ENCODE data around the gene KLB.

Gene KLB

DNA sequence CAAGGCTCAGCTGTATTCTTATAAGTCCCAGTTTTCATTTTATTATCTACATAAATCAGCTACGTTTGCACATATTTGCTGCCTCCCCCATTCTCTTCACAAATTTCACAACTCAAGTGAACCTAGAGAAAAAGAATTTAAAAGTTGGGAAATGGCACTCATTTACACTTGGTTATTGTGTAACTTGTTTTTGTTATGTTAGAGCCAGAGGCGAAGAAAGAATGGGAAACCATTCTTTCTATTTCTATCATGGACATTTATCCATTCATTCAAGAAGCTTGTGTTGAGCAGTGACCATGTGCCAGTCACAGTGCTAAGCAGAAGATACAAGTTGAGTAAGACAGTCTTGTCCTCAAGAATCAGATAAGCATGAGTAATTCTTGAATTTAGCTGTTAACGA lies 65.7 kb downstream of the KLB start:
- no peak for TF ChIP-seq GATA2 (IDR thresholded peaks at IDR 0.05; ENCODE audit: low read depth, low read length)
- TF ChIP-seq GATA3 (IDR thresholded peaks at IDR 0.05; ENCODE audit: low read depth, low read length) = no peak

DNA sequence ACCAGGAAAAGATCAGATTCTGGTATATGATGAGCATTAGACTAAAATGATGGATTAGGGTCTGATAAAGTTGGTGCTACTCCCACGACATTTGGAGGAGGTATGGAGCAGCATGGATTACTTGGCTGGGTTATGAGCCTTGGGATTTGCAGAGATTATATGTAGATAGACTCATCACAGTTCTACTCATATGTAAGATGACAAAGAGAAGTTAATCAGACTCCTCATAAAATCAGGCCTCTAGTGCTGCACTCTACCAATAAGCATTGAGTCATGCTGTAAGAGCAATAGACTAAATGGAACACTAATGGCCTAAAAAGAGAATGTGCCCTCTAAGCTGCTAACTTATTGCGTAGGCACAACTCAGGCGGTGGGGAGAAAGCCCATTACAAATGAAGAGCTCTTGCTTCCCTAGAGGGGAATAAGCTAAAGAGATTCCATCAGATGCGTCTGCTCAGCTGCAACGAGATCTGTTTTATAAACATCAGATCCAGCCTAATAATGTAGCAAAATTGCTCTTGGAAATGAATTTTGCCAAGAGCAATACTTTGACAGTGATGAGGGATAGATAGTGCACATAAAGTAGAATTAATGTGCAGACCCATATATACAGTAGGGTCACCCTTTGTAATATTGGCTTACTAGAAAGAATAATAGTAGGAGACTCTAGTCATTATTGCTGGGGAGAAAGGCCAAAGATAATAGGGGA lies 69.6 kb downstream of the KLB start:
- TF ChIP-seq GATA2 (IDR thresholded peaks at IDR 0.05; ENCODE audit: low read depth, low read length) (peak; percentile 74), GATA3 (IDR thresholded peaks at IDR 0.05; ENCODE audit: low read depth, low read length) (peak; percentile 27)

DNA sequence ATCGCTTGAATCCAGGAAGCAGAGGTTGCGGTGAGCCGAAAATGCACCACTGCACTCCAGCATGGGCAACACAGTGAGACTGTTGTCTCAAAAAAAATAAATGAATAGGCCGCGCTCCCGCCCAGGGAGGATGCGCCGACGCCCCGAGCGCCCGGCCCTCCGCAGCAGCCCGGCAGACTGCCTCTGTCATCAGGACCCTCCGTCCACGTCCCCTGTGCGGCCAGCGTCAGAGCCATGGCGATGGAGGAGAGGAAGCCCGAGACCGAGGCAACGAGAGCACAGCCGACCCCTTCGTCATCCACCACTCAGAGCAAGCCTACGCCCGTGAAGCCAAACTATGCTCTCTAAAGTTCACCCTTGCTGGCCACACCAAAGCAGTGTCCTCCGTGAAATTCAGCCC lies 73.5 kb downstream of the KLB start:
- TF ChIP-seq GATA3 (IDR thresholded peaks at IDR 0.05; ENCODE audit: low read depth, low read length) (no peak), GATA2 (IDR thresholded peaks at IDR 0.05; ENCODE audit: low read depth, low read length) (no peak)

DNA sequence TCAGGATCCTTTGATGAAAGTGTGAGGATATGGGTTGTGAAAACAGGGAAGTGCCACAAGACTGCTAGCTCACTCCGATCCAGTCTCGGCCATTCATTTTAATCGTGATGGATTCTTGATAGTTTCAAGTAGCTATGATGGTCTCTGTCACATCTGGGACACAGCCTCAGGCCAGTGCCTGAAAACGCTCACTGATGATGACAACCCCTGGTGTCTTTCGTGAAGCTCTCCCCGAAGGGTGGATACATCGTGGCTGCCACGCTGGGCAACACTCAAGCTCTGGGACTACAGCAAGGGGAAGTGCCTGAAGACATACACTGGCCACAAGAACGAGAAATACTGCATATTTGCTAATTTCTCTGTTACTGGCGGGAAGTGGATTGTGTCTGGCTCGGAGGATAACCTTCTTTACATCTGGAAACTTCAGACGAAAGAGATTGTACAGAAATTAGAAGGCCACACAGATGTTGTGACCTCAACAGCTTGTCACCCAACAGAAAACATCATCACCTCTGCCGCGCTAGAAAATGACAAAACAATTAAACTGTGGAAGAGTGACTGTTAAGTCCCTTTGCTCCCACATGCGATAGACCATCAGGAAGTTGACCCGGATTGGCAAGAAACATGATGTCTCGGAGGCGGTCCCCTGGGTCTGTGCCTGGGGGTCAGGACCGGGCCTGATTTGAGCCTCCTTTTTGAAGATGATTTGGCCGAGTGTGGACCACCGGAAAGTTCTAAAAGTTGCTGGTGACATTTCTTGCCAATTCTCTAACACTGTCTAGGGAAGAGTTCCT lies 74.4 kb downstream of the KLB start:
- TF ChIP-seq GATA3 (IDR thresholded peaks at IDR 0.05; ENCODE audit: low read depth, low read length) (no peak), GATA2 (IDR thresholded peaks at IDR 0.05; ENCODE audit: low read depth, low read length) (no peak)

DNA sequence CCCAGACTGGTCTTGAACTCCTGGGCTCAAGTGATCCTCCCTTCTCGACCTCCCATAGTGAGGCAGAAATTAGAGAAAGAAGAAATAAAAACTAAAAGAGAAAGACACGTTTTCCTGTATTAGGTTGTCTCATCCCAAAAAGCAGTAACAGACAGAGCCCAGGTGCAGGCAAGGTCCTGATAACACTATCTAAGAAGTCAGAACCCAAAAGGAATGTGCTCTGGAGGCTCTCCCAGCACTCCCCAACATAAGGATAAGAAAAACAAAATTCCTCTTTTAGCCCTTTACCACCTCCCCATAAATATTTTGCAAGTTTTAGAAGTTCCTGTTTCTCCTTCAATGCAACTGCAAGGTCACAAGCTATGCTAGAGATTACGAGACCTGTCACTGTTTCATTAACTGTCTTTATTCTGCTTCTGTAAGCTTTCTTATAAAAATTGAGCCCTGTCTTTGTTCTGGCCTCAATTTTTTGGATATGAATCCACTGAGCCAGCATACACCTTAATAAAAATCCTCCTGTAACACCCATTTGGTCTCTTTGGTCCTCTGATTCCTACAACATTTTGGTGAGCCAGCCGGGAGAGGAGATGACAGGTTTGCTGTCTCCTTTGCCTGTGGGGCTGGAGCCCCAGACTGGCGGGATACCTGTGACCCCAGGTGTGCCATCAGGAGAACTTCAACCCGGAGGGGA lies 78.0 kb downstream of the KLB start:
- TF ChIP-seq GATA2 (IDR thresholded peaks at IDR 0.05; ENCODE audit: low read depth, low read length) = no peak
- TF ChIP-seq GATA3 (IDR thresholded peaks at IDR 0.05; ENCODE audit: low read depth, low read length) = no peak

DNA sequence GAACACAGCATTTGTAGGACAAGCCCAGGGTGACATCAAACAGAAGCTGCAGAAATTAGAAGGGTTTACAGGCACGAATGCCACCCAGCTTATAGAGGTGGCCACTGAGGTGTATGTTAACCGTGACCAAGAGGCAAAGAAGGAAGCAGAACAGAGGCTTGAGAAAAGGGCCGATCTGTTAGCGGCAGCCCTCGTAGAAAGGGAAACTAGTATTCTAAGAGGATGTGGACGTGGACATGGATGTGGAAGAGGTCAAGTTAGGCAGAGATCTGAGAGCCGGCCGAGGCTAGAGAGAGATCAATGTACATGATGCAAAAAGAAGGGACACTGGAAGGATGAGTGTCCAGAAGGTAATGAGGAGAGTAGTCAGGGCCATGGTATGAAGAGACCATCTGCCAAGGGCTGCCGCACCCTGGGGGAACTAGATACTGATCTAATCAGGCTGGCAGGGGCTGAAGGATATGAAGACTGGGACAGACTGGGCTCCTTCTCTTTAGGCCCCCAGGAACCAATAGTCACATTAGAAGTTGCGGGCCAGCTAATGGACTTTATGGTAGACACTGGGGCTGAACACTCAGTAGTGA lies 79.6 kb downstream of the KLB start:
- TF ChIP-seq GATA2 (IDR thresholded peaks at IDR 0.05; ENCODE audit: low read depth, low read length) (no peak), GATA3 (IDR thresholded peaks at IDR 0.05; ENCODE audit: low read depth, low read length) (no peak)

DNA sequence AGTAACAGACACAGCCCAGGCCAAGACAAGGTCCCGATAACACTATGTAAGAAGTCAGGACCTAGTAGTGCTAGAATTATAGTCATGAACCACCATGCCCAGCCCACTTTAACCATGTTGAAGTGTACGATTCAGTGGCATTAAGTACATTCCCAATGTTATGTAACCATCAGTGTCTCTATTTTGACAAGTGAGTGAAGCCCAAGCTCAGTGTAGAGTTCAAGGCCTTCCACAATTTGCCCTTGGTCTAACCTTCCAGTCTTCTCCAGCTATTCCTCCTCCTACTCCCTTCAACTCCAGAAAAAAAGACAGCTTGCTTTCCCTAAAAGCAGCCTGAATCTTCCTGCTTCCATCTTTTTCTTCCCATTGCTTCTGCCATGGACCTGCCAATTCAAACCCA lies 83.6 kb downstream of the KLB start:
- TF ChIP-seq GATA3 (IDR thresholded peaks at IDR 0.05; ENCODE audit: low read depth, low read length) (no peak), GATA2 (IDR thresholded peaks at IDR 0.05; ENCODE audit: low read depth, low read length) (no peak)

DNA sequence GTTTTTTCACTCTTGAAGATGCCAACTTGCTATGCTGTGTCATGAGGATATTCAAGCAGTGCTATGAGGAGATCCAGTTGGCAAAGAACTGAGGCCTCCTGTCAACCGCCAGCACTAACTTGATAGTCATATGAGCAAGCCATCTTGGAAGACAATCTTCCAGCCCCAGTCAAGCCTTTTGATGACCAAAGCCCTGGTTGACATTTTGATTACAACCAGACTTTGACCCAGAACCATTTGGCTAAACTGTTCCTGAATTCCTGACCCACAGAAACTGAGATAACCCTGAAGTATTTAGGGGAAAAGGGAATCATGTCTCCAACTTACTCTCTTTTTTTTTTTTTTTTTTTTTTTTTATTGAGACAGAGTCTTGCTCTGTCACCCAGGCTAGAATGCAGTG lies 87.6 kb downstream of the KLB start:
- TF ChIP-seq GATA3 (IDR thresholded peaks at IDR 0.05; ENCODE audit: low read depth, low read length) (no peak), GATA2 (IDR thresholded peaks at IDR 0.05; ENCODE audit: low read depth, low read length) (no peak)

DNA sequence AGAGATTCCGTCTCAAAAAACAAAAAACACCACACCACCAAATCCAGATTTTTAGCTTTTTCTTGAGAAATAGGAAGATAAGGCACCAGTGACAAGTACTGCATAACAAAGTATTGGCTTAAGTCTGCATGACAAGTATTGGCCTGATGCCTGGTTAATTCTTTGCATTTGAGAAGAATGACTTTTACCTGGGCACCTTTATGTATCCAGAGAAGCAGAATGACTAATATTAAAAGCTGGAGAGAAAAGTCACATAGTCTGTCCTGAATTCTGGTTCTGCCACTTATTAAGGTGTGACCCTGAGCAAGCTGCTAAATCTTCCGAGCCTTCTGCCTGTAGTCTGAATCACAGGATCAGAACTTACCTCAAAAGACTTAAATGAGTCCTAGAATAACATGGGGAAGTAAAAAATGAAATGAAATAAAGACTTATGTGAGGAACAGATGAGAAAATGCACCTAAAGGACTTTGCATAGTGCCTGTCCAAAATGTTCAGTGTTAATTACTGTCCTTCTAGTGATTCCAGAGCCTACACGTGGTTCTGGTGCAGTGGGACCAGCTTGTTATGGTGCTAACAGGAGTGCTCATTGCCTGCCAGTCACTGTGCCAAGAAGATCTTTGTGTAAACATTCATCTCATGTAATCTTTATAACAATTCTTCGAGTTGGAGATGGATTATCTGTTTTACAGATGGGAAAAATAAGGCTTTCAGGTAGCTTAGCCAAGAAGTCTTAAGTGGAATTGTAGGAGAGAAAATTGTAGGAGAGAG lies 88.9 kb downstream of the KLB start:
- TF ChIP-seq GATA2 (IDR thresholded peaks at IDR 0.05; ENCODE audit: low read depth, low read length) (no peak), GATA3 (IDR thresholded peaks at IDR 0.05; ENCODE audit: low read depth, low read length) (no peak)

DNA sequence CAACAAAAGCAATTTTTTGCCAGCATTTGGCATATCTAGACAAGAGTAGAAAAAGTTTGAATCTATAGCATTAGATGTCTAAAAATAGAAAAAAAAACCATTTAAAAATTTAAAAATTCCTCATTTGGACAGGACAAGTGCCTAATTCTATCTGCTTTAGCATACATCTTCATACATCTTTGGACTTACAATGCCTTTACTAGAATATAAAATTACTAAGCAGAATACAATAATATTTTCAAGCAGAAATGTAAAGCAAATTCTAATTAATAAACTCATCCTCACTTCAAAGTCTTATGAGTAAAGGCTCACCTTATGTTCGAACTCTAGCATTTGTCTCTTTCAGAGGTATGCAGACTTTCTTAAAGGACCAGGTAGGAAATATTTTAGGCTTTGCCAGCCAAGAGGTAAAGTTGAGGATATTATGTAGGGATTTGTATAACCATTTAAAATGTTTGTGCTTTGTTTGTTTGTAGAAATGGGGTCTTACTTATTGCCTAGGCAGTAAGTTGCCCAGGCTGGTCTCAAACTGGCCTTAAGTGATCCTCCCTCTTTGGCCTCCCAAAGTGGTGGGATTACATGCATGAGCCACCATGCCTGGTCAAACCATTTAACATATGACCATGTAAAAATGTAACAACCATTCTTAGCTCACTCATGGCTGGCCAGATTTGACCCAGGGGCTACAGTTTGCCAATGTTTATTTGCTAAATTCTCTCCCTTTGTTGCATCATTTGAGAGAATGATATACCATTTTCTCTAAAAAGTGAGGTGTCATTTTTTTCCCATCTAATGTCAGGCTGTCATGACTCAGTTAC lies 91.4 kb downstream of the KLB start:
- TF ChIP-seq GATA2 (IDR thresholded peaks at IDR 0.05; ENCODE audit: low read depth, low read length) (no peak), GATA3 (IDR thresholded peaks at IDR 0.05; ENCODE audit: low read depth, low read length) (no peak)

DNA sequence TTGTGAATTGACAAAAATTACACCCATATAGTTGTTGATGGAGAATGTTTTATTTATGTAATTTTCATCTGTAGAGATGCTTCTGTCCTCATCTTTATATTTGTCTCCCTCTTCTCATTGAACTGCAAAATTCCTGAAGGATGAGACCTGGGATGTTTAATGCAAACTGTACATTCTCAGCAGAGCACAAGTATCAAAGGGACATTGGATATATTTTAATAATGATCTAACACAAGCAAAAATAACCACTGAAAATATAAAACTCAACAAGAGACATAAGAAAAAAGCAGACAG lies 91.9 kb downstream of the KLB start:
- TF ChIP-seq GATA2 (IDR thresholded peaks at IDR 0.05; ENCODE audit: low read depth, low read length) (no peak), GATA3 (IDR thresholded peaks at IDR 0.05; ENCODE audit: low read depth, low read length) (no peak)
